ENCODE data around the gene CTDP1.
A peak's percentile ranks its signal among the peaks of the same experiment; 100 is the strongest.
"Not testable (repeated sequence)": the region's sequence is repeated elsewhere in the genome, so short reads cannot be mapped to it uniquely, and the experiment has no call there.

The CTDP1 gene

DNA sequence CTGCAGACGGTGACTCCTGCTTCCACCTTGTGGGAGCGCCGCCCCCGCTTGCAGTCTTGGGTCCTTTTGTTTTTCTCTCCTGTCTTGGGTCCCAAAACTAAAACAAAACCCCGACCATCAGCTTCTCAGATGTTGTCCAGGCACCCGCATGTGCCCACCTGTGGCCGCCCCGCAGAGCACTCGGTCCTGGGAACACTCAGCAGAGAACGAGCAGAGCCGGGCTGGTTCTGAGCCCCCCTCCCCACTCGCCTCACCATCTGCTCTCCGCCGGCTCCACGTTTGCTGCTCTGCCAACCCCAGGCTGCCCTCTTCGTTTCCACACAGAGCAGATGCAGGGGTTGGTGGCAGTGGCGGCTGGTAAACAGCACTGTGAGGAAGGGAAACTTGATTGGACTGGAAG lies 38.5 kb downstream of the CTDP1 start:
- DNase-seq, result peak in 1 of 10 donors; percentile 66
- intact Hi-C loops (cut with DNase I), result no loop called here

DNA sequence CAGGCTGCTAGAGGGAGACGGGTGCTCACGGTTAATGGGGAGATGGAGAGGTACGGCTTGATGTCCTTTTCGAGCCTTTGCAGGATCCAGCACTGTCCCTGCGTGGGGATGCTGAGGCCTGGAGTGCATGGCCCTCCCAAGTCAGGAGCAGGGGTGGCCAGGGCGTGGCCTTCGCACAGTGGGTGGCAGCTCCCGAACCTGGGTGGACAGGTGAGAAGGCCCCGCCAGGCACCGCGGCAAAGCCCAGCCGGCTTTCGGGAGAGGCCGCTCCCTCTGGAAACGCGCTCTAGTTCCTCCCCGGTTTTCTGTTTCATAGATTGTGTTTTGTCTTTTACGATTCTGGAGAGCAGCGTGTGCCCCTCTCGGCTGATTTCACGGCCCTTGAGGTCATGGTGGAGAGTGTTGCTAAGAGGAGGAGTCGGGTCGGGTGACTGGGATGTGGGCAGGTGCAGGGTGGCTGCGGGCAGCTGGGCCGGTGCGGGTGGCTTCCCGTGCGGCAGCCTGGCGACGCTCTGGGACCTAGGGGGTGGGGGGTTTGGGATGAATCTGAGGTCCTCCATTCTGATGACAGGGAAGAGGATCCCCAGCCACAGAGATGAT lies 39.4 kb downstream of the CTDP1 start:
- intact Hi-C loops (cut with DNase I), result no loop called here
- DNase-seq, result peak in 3 of 10 donors; percentile 41 to 80 (median 67)

DNA sequence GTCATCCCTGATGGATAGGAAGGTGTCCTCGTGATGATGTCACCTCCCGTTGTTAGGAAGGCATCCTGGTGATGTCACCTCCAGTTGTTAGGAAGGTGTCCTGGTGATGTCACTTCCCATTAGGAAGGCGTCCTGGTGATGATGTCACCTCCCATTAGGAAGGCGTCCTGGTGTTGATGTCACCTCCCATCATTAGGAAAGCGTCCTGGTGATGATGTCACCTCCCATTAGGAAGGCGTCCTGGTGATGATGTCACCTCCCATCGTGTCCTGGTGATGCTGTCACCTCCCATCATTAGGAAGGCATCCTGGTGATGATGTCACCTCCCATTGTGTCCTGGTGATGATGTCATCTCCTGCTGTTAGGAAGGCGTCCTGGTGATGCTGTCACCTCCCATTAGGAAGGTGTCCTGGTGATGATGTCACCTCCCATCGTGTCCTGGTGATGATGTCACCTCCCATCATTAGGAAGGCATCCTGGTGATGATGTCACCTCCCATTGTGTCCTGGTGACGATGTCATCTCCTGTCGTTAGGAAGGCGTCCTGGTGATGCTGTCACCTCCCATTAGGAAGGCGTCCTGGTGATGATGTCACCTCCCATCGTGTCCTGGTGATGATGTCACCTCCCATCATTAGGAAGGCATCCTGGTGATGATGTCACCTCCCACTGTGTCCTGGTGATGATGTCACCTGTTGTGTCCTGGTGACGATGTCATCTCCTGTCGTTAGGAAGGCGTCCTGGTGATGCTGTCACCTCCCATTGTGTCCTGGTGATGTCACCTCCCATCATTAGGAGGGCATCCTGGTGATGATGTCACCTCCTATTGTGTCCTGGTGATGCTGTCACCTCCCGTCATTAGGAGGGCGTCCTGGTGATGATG lies 40.1 kb downstream of the CTDP1 start:
- intact Hi-C loops (cut with DNase I), result not testable (repeated sequence)
- peak in 1 of 10 donors; percentile 8 for DNase-seq

DNA sequence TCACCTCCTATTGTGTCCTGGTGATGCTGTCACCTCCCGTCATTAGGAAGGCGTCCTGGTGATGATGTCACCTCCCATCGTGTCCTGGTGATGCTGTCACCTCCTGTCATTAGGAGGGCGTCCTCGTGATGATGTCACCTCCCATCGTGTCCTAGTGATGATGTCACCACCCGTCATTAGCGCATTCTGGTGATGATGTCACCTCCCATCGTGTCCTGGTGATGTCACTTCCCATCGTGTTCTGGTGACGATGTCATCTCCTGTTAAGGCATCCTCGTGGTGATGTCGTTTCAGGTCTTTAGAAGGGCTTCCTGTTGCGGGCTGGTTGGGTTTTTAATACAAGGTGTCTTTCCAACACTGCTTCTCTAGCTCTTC lies 40.7 kb downstream of the CTDP1 start:
- intact Hi-C loops (cut with DNase I), result no loop called here
- DNase-seq, result peak in 1 of 10 donors; percentile 22

DNA sequence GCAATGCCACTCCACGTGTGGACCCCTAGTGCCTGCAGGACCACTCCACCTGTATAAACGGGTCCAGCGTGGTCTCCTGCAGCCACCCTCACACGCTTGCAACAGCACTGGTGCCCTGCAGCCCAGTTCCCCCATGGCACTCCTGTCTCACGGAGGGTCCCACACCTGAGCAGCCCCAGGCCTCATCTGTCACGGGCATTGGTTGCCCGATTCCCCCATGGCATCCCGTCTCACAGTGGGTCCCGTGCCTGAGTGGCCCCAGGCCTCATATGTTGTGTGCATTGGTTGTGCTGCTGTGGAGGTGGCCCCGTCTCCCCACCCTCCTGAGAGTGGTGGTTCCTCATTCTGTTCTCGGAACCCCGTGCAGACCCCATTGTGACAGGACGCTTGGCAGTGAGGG lies 43.4 kb downstream of the CTDP1 start:
- intact Hi-C loops (cut with DNase I), result no loop called here
- peak in 3 of 10 donors; percentile 43 to 77 (median 75) for DNase-seq

DNA sequence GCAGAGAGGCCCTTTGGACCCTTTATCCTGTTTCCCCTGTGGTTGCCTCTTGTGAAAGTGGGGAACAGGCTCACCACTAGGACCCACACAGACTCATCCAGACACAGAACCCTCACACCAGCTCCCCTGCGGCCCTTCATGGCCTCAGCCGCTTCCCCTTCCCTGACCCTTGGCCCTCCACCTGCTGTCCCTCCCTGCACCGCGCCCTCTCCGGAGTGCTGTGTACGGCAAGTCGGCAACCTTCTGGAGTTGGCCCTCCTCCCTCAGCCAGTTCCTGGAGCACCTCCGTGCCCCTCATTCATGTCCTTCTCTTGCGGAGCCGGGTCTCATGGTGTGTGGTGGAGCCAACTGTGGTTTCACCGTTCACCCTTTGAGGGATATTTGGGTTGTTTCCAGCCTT lies 44.0 kb downstream of the CTDP1 start:
- peak in 3 of 10 donors; percentile 33 to 69 (median 52) for DNase-seq
- intact Hi-C loops (cut with DNase I), result no loop called here

DNA sequence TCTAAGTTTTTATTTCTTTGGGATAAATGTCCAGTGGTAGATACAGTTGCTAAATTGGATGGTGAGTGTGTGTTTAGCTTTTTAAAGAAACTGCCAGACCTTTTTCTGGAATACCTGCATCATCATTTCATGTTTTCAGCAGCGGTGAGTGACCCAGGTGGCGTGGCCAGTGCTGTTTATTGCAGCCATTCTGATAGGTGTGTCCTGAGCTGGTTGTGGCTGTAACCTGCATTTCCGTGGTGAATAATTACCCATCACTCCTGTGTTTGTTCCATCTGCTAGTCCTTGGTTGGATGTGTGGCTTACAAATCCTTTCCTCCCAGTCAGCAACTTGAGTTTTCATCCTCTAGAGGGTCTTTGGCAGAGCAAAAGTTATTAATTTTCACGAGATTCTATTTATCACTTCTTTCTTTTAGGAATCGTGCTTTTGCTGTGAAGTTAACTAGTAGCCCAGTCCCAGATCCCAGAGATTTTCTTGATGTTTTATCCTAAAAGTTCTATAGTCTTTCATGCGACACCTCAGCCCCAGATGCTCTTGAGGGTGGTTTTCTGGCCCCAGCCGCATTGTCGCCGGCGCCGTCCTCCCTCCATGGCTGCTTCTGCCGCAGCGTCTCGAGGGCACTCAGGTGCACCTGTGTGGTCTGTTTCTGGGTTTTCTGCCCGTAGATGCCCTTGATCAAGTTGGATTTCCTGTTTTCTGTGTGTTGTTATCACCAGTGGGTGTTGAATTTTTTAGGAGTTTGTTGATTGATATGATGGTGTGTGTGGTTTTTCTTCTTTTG lies 44.9 kb downstream of the CTDP1 start:
- peak in 2 of 10 donors; percentile 37 to 70 for DNase-seq
- intact Hi-C loops (cut with DNase I), result no loop called here

DNA sequence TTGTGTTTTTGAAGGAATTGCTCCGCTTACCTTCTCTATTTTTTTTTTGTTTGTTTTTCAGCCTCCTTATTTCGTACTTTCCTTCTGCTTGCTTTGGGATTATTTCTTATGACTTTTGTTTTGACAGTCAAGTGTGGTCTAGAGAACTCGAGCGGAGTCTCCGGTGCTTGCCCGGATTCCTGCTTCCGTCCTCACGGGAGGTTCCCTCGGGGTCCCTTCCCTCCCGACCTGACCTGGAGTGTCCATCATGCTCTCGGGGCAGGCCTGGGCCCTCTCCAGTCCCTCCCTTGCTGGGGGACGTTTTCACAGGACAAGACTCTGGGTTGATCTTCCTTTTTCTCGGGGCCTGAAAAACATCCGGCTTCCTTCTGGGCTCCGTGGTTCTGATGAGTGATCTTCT lies 45.9 kb downstream of the CTDP1 start:
- intact Hi-C loops (cut with DNase I), result no loop called here
- DNase-seq, result peak in 2 of 10 donors; percentile 43 to 63

DNA sequence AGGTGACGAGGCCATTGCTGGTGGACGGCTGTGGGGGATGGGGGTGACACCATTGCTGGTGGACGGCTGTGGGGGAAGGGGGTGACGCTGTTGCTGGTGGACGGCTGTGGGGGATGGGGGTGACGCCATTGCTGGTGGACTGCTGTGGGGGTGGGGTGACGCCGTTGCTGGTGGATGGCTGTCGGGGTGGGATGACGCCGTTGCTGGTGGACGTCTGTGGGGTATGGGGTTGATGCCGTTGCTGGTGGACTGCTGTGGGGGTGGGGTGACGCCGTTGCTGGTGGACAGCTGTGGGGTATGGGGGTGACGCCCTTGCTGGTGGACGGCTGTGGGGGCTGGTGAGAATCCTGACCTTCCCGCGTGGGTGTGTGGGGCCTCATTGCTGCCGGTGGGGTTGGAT lies 47.1 kb downstream of the CTDP1 start:
- intact Hi-C loops (cut with DNase I), result no loop called here
- peak in 3 of 10 donors; percentile 10 to 66 (median 32) for DNase-seq

DNA sequence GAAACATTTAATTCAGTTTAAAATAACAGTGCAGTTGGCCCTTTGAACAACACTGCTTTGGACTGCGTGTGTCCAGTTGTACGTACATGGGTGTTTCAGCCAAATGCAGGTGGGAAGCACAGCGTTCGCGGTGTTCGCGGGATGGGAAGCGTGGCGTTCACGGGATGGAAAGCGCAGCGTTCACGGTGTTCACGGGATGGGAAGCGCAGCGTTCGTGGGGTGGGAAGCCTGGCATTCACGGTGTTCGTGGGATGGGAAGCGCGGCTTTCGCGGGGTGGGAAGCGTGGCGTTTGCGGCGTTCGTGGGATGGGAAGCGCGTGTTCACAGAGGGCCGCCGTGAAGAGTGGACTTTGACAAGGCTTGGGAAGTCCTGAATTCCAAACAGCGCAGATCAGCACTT lies 47.6 kb downstream of the CTDP1 start:
- peak in 3 of 10 donors; percentile 43 to 58 (median 58) for DNase-seq
- intact Hi-C loops (cut with DNase I), result no loop called here

DNA sequence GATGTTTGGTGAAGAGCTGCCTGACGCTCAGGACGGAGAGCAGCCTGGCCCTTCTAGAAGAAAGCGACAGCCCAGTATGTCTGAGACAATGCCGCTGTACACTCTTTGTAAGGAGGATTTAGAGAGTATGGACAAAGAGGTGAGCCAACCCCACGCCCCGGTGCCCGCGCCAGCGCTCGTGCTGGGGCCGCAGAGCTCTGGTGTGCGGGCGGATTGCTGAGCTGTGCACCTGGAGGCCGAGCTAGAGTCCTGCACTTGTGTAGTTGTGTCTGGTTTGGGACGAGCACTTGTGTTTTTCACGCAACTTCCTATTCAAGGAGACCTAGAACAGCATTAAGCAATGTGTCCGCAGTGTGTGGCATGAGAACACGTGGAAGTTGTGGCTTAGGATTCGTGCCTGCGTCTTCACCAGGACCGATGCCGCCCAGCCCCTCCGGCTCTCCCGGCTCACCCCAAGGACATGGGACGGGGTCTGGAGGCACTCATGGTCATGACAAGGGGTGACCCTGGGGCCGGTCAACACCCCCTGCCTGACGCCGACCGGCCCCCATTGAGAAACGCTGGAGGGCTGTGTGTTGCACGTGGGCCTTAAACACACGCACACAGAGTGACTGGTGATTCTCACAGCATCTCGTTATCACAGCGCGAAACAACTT lies 49.5 kb downstream of the CTDP1 start:
- DNase-seq, result peak in 1 of 10 donors; percentile 68

DNA sequence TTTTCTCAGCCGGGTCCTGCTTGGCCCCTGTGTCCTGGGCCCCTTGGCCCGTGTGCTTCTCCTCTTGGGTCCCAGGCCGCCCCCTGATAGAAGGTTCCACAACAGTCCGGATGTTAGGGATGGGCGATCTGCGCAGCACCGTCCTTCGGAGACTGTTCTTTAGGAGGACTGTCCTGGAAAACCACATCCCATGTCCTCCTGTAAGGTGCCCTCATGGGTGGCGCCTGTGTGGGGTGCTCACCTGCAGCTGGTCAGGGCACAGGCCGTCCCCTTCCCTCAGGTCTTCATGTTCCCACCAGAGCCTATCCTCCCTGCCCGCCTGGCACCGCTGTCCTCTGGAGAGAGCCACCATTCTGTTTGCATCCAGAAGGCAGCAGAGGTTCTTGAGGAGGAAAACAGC lies 50.0 kb downstream of the CTDP1 start:
- peak in 2 of 10 donors; percentile 52 to 62 for DNase-seq
- intact Hi-C loops (cut with DNase I), result no loop called here

More for the DNA sequence above, 49.5 kb downstream of the CTDP1 start:
- intact Hi-C loops (cut with DNase I), result no loop called here

DNA sequence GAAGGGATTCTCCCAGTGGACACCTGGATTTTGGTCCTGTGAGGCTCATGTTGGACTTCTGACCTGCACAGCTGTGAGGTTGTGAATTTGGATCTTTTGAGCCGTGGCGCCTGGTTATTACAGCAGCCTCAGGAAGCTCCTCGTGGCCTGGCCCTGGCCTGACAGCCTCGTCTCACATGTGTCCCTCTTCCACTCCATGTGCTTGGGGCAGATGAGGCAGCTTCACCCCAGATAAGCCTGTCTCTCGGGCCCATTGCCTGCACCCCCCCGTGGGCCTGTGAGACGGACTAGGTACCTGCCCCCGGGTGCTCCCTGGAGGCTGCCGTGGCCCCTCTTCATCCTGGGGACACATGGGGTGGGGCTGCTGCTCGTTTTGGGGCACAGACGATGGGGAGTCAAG lies 51.2 kb downstream of the CTDP1 start:
- intact Hi-C loops (cut with DNase I), result no loop called here
- DNase-seq, result no peak

DNA sequence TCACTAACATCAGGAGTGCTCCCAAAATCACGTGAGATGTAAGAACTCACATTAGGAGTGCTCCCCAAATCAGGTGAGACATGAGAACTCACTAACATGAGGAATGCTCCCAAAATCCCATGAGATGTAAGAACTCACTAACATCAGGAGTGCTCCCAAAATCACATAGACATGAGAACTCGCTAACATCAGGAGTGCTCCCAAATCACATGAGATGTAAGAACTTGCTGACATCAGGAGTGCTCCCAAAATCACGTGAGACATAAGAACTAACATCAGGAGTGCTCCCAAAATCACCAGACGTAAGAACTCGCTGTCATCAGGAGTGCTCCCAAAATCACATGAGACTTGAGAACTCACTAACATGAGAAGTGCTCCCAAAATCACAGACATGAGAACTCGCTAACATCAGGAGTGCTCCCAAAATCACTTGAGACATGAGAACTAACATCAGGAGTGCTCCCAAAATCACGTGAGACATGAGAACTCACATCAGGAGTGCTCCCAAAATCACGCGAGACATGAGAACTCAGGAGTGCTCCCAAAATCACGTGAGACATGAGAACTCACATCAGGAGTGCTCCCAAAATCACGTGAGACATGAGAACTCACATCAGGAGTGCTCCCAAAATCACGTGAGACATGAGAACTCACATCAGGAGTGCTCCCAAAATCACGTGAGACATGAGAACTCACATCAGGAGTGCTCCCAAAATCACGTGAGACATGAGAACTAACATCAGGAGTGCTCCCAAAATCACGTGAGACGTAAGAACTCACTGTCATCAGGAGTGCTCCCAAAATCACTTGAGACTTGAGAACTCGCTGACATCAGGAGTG lies 52.5 kb downstream of the CTDP1 start:
- intact Hi-C loops (cut with DNase I); DNase-seq: not testable (repeated sequence)

DNA sequence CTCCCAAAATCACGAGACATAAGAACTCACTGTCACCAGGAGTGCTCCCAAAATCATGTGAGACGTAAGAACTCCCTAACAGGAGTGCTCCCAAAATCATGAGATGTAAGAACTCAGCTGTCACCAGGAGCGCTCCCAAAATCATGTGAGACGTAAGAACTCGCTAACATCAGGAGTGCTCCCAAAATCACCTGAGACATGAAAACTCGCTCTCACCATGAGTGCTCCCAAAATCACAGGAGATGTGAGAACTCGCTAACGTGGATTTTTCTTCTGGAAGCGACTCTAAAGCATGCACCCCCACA lies 53.1 kb downstream of the CTDP1 start:
- no peak for DNase-seq
- intact Hi-C loops (cut with DNase I), result no loop called here

DNA sequence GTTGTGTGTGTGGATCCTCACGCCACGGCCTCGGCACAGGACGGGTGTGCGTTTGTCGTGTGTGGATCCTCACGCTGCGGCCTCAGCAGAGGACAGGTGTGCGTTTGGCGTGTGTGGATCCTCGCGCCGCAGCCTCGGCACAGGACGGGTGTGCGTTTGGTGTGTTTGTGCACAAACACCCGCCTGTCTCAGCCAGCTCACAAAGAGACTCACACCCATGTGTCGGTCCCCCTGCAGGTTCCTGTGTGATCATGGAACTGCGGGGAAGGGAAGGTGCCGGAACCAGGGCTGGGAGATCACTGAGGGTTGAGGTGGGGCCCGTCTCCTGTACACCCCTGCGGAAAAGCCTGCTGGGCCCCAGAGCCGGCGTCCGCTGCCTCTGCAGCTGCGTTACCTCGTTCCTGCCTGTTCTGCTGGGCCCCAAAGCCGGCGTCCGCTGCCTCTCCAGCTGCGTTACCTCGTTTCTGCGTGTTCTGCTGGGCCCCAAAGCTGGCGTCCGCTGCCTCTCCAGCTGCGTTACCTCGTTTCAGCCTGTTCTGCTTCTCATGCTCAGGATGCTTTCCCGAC lies 53.6 kb downstream of the CTDP1 start:
- intact Hi-C loops (cut with DNase I), result no loop called here
- peak in 3 of 10 donors; percentile 33 to 73 (median 57) for DNase-seq

DNA sequence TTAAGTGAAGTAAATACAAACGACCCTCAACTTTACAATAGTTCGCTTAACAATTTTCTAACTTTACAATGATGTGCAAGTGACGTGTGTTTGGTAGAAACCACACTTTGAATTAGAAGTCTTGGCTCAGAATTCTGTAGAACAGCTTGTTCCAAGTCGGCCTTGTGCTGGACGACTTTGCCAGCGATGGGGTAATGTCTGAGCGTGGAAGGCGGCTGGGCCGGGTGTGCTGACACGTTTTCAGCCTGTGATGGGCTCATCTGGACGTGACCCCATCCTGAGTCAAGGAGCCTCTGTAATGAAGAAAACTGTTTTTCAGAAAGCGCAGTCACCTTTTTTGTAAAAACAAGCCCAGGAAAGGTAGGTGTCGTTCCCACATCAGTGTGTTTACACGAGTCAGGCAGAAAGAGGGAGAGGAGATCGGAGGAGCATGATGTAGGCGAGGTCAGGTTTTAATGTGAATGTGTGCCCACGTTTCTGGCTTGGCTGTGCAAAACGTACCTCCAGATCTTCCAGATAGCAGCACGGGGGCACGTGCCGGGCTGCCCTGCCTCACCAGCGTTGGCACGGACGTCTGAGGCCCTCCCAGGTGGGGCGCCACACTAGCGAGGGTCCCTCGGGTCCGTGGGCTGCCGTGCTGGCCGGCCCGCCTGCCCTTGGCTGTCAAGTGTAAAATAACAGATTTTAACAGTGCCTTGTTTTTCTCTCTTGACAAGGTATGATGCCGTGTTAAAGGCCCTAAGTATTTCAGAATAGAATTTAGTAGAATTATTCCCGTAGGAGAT lies 54.6 kb downstream of the CTDP1 start:
- intact Hi-C loops (cut with DNase I), result no loop called here
- peak in 3 of 10 donors; percentile 42 to 68 (median 63) for DNase-seq
